IMR-90 (cell line): ENCODE data around the gene LRPPRC. TPM values are rescaled to one million over a fixed set of nuclear protein-coding genes. Genes with fewer than 3 reads are reported as not detected.

Experiments
- ATAC-seq: fragments of 200-7000 bp; cut with Tn5 transposase; 2 replicates; pipeline ENCODE4 v1.9.1; 2020; ENCODE audit warnings: low read depth, mild to moderate bottlenecking, moderate library complexity
- BruUV-seq: library from RNA; stranded (reverse); fragments of 400-500 nt; replicated peaks from 2 replicates; lab custom pipeline; 2021; lab: Mats Ljungman, UMichigan
- CTCF ChIA-PET: fragments of 300-600 bp; formaldehyde crosslinking; extraction: SDS; loops from one replicate; lab custom pipeline; 2021; ENCODE audit warnings: antibody characterized with exemption; lab: Yijun Ruan, JAX
- POLR2A ChIA-PET: fragments of 300-600 bp; sonication (Branson Sonifier 250); formaldehyde crosslinking; loops from one replicate; lab custom pipeline; 2022; ENCODE audit warnings: antibody characterized with exemption; ENCODE audit not compliant: unreplicated experiment; lab: Charles Lee
- DNase-seq: peaks from one replicate; pipeline ENCODE4 v3.0.0; 2013
- H2AFZ ChIP-seq: replicated peaks from 2 replicates; pipeline ENCODE3; 2013; ENCODE audit warnings: low read length, mild to moderate bottlenecking; ENCODE audit not compliant: poor library complexity
- H2AK5ac ChIP-seq: 2 replicates; pipeline ENCODE4 v1.6.1; 2013; ENCODE audit warnings: low read depth, low read length, inconsistent platforms
- H2AK9ac ChIP-seq: replicated peaks from 2 replicates; pipeline ENCODE3; 2013; ENCODE audit warnings: mild to moderate bottlenecking, low read depth, low read length, moderate library complexity; ENCODE audit not compliant: poor library complexity
- H2BK120ac ChIP-seq: 2 replicates; pipeline ENCODE4 v1.6.1; 2013; ENCODE audit warnings: low read depth, low read length, inconsistent platforms
- H2BK15ac ChIP-seq: 3 replicates; pipeline ENCODE4 v1.6.1; 2013; ENCODE audit warnings: low read depth, low read length, inconsistent platforms
- H2BK20ac ChIP-seq: 2 replicates; pipeline ENCODE4 v1.6.1; 2013; ENCODE audit warnings: low read depth, mild to moderate bottlenecking, inconsistent platforms, low read length, moderate library complexity
- H2BK5ac ChIP-seq: 2 replicates; pipeline ENCODE4 v1.6.1; 2013; ENCODE audit warnings: mild to moderate bottlenecking, low read depth, low read length, inconsistent platforms; ENCODE audit not compliant: poor library complexity, severe bottlenecking
- H3K14ac ChIP-seq: replicated peaks from 2 replicates; pipeline ENCODE4 v1.6.1; 2013; ENCODE audit warnings: low read depth, low read length, inconsistent platforms
- H3K18ac ChIP-seq: 2 replicates; pipeline ENCODE4 v1.6.1; 2013; ENCODE audit warnings: low read depth, low read length, control low read depth
- H3K23ac ChIP-seq: 2 replicates; pipeline ENCODE4 v1.6.1; 2013; ENCODE audit warnings: low read depth, low read length, inconsistent platforms
- H3K27ac ChIP-seq: 2 replicates; pipeline ENCODE4 v1.5.1; 2013; ENCODE audit warnings: mild to moderate bottlenecking, control low read depth, low read length; ENCODE audit not compliant: insufficient read depth
- H3K27me3 ChIP-seq: 2 replicates; pipeline ENCODE4 v1.6.1; 2013; ENCODE audit warnings: low read length; ENCODE audit not compliant: control insufficient read depth, insufficient read depth
- H3K36me3 ChIP-seq: 2 replicates; pipeline ENCODE4 v1.6.1; 2013; ENCODE audit warnings: low read length, mixed read lengths; ENCODE audit not compliant: control insufficient read depth, insufficient read depth
- H3K4ac ChIP-seq: 2 replicates; pipeline ENCODE4 v1.6.1; 2013; ENCODE audit warnings: low read depth, low read length, inconsistent platforms
- H3K4me1 ChIP-seq: 2 replicates; pipeline ENCODE4 v1.6.1; 2013; ENCODE audit warnings: low read length, mixed read lengths; ENCODE audit not compliant: control insufficient read depth, insufficient read depth
- H3K4me2 ChIP-seq: 2 replicates; pipeline ENCODE4 v1.6.1; 2013; ENCODE audit warnings: low read depth, mild to moderate bottlenecking, control low read depth, low read length, moderate library complexity
- H3K4me3 ChIP-seq: 2 replicates; pipeline ENCODE4 v1.5.1; 2013; ENCODE audit warnings: low read depth, mild to moderate bottlenecking, control low read depth, low read length, moderate library complexity; ENCODE audit not compliant: insufficient read depth
- H3K56ac ChIP-seq: 2 replicates; pipeline ENCODE4 v1.6.1; 2013; ENCODE audit warnings: low read length, inconsistent platforms; ENCODE audit not compliant: insufficient read depth; ENCODE audit errors: extremely low read depth
- H3K79me1 ChIP-seq, 2 experiments: 2 replicates each; pipeline ENCODE4 v1.6.1; 2013; ENCODE audit warnings: low read length in 2 of 2, inconsistent platforms in 1 of 2, low read depth in 1 of 2
- H3K9ac ChIP-seq: 2 replicates; pipeline ENCODE4 v1.6.1; 2013; ENCODE audit warnings: low read depth, low read length, control low read depth
- H3K9me1 ChIP-seq: 2 replicates; pipeline ENCODE4 v1.6.1; 2013; ENCODE audit warnings: low read length, inconsistent platforms; ENCODE audit not compliant: insufficient read depth
- H3K9me3 ChIP-seq: 2 replicates; pipeline ENCODE4 v1.6.1; 2013; ENCODE audit warnings: low read length; ENCODE audit not compliant: control insufficient read depth, insufficient read depth
- H4K20me1 ChIP-seq: 2 replicates; pipeline ENCODE4 v1.6.1; 2013; ENCODE audit warnings: low read length, inconsistent platforms; ENCODE audit not compliant: insufficient read depth
- H4K5ac ChIP-seq: 2 replicates; pipeline ENCODE4 v1.6.1; 2013; ENCODE audit warnings: mild to moderate bottlenecking, low read depth, low read length, control low read depth
- H4K8ac ChIP-seq, 2 experiments: 2 replicates each; pipeline ENCODE4 v1.6.1; 2013; ENCODE audit warnings: low read depth in 2 of 2, low read length in 2 of 2, control low read depth in 1 of 2, inconsistent platforms in 1 of 2
- H4K91ac ChIP-seq: 2 replicates; pipeline ENCODE4 v1.6.1; 2013; ENCODE audit warnings: low read depth, low read length, inconsistent platforms; ENCODE audit not compliant: insufficient read depth
- CHD1 ChIP-seq: IDR thresholded peaks from 2 replicates; pipeline ENCODE4 v1.6.1; 2012; ENCODE audit warnings: low read depth, low read length, improper control_type of control experiment
- MXI1 ChIP-seq: IDR thresholded peaks from 2 replicates; pipeline ENCODE4 v1.6.1; 2012; ENCODE audit warnings: low read depth, mild to moderate bottlenecking, low read length, moderate library complexity, borderline replicate concordance
- WGBS, 2 experiments: methylation state at CpG; one replicate each; pipeline versions ENCODE4 v1.1.5 to v1.1.7; 2013; ENCODE audit warnings: missing lambda C conversion rate in 2 of 2; ENCODE audit not compliant: insufficient read length in 1 of 2; ENCODE audit errors: extremely low coverage in 2 of 2; 5-methylcytosine and 5-hydroxymethylcytosine counted together
- dilution Hi-C: fragments of 300-500 bp; cut with HindIII; formaldehyde crosslinking; loops from one replicate; pipeline ENCODE4 v1.14.3; 2018; ENCODE audit warnings: low sequenced_read_pairs; ENCODE audit not compliant: unreplicated experiment
- in situ Hi-C: fragments of 300-500 bp; cut with MboI; formaldehyde crosslinking; loops from 3 replicates; pipeline ENCODE4 v1.14.3; 2019; ENCODE audit warnings: low sequenced_read_pairs, inconsistent platforms, mixed read lengths
- intact Hi-C: fragments of 100-400 bp; cut with micrococcal nuclease; formaldehyde crosslinking; loops from 2 replicates; pipeline ENCODE4 v1.10.0; 2022
- polyA plus RNA-seq, 3 experiments: library from polyadenylated mRNA; depleted of rRNA; stranded (reverse); fragments of >200 nt; gene quantifications; 2 replicates each; pipeline ENCODE4 v1.2.3, GENCODE V29; 2012; ENCODE audit warnings: low replicate concordance in 1 of 3
- total RNA-seq: library from RNA; depleted of rRNA; stranded (reverse); fragments of >200 nt; gene quantifications from 2 replicates; pipeline ENCODE4 v1.2.3, GENCODE V29; 2012
- TF ChIP-seq, protein P1 (sequence below): fragments of 150-350 bp; IDR thresholded peaks from 2 replicates; pipeline ENCODE4 v1.6.1; 2016; ENCODE audit warnings: low read depth, mild to moderate bottlenecking, low read length, moderate library complexity, borderline replicate concordance
- TF ChIP-seq, protein P2 (sequence below): conservative IDR thresholded peaks from 2 replicates; pipeline ENCODE4 v1.5.1; 2012; ENCODE audit warnings: mild to moderate bottlenecking, low read depth, low read length, improper control_type of control experiment

Gene LRPPRC
- total and polyA plus RNA-seq, 2 of the 4 experiments (the other 2 are of a cell fraction) = 30.4 to 36.0 TPM

DNA sequence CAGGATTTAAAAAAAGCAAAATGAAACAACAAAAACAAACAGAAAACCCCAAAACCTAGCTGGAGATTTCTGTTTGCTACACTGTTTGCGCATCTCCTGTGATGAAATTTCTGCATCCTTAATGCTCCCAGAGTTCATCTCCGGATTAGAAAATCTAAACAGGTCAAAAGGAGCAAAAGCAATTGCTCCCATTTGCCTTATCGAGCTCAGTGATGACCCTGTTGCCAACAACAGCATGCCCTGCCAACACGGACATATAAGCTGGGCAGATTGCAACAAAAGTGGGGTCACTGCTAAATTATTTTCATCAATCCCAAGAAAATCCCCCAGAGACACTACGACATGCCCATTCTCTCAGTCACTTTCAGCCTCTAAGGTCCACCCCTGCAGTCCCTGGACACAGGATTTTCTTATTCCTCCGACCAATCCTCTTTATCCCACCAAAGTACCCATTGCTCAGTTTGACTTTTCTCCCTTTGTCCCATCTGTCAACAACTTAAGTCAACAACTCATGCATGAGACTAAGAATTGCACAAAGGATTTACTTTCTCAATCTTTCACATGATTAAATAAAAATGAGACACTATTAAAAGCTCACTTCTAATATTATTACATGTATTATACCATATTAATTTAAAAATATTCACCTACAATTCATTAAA lies 89.2 kb downstream of the LRPPRC start:
- TF ChIP-seq CHD1 (no peak), MXI1 (no peak)
- TF ChIP-seq, protein P1, sequence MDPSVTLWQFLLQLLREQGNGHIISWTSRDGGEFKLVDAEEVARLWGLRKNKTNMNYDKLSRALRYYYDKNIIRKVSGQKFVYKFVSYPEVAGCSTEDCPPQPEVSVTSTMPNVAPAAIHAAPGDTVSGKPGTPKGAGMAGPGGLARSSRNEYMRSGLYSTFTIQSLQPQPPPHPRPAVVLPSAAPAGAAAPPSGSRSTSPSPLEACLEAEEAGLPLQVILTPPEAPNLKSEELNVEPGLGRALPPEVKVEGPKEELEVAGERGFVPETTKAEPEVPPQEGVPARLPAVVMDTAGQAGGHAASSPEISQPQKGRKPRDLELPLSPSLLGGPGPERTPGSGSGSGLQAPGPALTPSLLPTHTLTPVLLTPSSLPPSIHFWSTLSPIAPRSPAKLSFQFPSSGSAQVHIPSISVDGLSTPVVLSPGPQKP = no peak
- TF ChIP-seq, protein P2, sequence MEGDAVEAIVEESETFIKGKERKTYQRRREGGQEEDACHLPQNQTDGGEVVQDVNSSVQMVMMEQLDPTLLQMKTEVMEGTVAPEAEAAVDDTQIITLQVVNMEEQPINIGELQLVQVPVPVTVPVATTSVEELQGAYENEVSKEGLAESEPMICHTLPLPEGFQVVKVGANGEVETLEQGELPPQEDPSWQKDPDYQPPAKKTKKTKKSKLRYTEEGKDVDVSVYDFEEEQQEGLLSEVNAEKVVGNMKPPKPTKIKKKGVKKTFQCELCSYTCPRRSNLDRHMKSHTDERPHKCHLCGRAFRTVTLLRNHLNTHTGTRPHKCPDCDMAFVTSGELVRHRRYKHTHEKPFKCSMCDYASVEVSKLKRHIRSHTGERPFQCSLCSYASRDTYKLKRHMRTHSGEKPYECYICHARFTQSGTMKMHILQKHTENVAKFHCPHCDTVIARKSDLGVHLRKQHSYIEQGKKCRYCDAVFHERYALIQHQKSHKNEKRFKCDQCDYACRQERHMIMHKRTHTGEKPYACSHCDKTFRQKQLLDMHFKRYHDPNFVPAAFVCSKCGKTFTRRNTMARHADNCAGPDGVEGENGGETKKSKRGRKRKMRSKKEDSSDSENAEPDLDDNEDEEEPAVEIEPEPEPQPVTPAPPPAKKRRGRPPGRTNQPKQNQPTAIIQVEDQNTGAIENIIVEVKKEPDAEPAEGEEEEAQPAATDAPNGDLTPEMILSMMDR = no peak
- H3K18ac ChIP-seq = no peak overlapping the region
- no peaks in the 10 kb centered on the region; the same call in 1 of the 2 replicates for H3K4me1 ChIP-seq
- H3K9me3 ChIP-seq = no peaks in the 10 kb centered on the region
- no peak overlapping the region for H3K9ac ChIP-seq
- peaks cover 5 to 6% of the 10 kb centered on the region in 2 experiments; a peak in 2 of 4 replicates for H3K79me1 ChIP-seq
- no peak overlapping the region for H3K4ac ChIP-seq
- no peak overlapping the region for H3K14ac ChIP-seq
- POLR2A ChIA-PET = no interaction called here
- BruUV-seq = no TSS peak
- H3K4me3 ChIP-seq = no peak overlapping the region
- H2BK20ac ChIP-seq = no peak overlapping the region
- intact Hi-C loops = loop anchor here (10.0 kb wide), 1 partner anchor 58 kb away; no protein-coding TSS in a partner anchor
- H2AFZ ChIP-seq = no peak overlapping the region
- no peak overlapping the region; a peak in 1 of 4 replicates for H4K8ac ChIP-seq
- no peak overlapping the region for H3K4me2 ChIP-seq
- CTCF ChIA-PET = no interaction called here
- H2BK15ac ChIP-seq = no peak overlapping the region
- DNase-seq (no peak), ATAC-seq (no peak)
- no peaks in the 10 kb centered on the region for H4K20me1 ChIP-seq
- H3K27me3 ChIP-seq = no peaks in the 10 kb centered on the region
- no peak overlapping the region for H4K5ac ChIP-seq
- H3K36me3 ChIP-seq = peaks cover 12% of the 10 kb centered on the region
- H2AK9ac ChIP-seq = no peak overlapping the region
- H2AK5ac ChIP-seq = no peak overlapping the region
- no peak overlapping the region for H2BK120ac ChIP-seq
- no peaks in the 10 kb centered on the region for H3K9me1 ChIP-seq
- no peak overlapping the region for H4K91ac ChIP-seq
- no peak overlapping the region for H3K23ac ChIP-seq
- no peak overlapping the region for H2BK5ac ChIP-seq
- in situ Hi-C loops = no loop called here
- H3K56ac ChIP-seq = no peak overlapping the region
- dilution Hi-C loops = no loop called here
- 82% methylated on average over 6 of the region's 6 CpGs; no CpG with 5 or more reads in 1 of the 2 experiments for WGBS, 2 experiments
- no peak overlapping the region for H3K27ac ChIP-seq
